LNCAP (cell line): ENCODE data around the gene THOC6.

ENCODE experiments used
- TF ChIP-seq, protein P1 (sequence below): fragments of 450-650 bp; IDR thresholded peaks from 2 replicates; pipeline ENCODE4 v1.5.1; 2017; ENCODE audit warnings: mild to moderate bottlenecking

Gene THOC6

DNA sequence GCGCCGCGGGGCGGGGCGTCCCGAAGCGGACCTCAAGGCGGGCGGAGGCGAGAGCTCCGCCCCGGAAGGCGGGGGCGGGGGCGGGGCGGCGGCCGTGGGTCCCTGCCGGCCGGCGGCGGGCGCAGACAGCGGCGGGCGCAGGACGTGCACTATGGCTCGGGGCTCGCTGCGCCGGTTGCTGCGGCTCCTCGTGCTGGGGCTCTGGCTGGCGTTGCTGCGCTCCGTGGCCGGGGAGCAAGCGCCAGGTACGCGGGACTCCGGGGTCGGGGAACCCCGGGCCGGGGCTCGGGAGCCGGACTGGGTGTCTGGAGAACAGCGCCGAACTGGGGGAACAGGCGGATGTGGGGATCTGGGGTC, 3.6 kb upstream of the THOC6 start, which contains the start of gene TNFRSF12A:
TSS of gene TNFRSF12A (plus strand) at position 122 of the 357 bp plus-strand sequence. CDS start at position 152, 30 bp downstream.
- TF ChIP-seq, protein P1, sequence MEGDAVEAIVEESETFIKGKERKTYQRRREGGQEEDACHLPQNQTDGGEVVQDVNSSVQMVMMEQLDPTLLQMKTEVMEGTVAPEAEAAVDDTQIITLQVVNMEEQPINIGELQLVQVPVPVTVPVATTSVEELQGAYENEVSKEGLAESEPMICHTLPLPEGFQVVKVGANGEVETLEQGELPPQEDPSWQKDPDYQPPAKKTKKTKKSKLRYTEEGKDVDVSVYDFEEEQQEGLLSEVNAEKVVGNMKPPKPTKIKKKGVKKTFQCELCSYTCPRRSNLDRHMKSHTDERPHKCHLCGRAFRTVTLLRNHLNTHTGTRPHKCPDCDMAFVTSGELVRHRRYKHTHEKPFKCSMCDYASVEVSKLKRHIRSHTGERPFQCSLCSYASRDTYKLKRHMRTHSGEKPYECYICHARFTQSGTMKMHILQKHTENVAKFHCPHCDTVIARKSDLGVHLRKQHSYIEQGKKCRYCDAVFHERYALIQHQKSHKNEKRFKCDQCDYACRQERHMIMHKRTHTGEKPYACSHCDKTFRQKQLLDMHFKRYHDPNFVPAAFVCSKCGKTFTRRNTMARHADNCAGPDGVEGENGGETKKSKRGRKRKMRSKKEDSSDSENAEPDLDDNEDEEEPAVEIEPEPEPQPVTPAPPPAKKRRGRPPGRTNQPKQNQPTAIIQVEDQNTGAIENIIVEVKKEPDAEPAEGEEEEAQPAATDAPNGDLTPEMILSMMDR, result no peak

DNA sequence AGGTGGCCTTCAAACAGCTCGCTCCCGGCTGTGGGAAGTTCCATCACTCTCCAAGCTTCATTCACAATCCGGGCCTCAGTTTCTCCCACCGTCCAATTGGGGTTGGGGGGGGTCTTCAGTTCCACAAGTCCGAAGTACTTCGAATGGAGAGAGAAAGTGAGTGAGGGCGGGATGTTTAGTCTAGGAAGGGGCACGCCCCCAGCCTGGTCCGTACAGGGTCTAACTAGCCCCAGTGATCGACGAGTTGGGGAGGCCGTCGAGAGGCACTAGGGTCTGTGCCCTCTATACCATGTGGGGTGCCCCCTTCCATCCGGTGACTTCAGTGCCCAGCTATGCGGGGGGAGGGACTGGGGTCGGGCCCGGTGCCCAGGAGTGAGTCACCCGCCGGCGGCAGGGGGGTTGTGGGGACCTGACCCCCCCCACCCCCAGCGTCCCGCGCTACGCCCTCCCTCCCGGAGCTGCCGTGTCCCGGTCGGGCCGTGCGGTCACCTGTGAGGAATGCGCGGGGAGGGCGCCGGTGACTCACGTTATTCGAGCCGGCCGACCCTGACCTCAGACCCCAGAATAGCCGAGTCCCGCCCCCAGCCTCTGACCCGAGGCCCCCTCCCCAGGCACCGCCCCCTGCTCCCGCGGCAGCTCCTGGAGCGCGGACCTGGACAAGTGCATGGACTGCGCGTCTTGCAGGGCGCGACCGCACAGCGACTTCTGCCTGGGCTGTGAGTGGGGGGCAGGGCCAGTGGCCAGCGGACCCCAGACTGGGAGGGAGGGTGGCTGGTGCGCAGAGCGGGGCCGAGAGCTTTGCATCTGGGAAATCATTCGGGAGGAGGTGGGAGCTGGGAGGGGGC, 3.0 kb upstream of the THOC6 start:
- TF ChIP-seq, protein P1, result no peak

DNA sequence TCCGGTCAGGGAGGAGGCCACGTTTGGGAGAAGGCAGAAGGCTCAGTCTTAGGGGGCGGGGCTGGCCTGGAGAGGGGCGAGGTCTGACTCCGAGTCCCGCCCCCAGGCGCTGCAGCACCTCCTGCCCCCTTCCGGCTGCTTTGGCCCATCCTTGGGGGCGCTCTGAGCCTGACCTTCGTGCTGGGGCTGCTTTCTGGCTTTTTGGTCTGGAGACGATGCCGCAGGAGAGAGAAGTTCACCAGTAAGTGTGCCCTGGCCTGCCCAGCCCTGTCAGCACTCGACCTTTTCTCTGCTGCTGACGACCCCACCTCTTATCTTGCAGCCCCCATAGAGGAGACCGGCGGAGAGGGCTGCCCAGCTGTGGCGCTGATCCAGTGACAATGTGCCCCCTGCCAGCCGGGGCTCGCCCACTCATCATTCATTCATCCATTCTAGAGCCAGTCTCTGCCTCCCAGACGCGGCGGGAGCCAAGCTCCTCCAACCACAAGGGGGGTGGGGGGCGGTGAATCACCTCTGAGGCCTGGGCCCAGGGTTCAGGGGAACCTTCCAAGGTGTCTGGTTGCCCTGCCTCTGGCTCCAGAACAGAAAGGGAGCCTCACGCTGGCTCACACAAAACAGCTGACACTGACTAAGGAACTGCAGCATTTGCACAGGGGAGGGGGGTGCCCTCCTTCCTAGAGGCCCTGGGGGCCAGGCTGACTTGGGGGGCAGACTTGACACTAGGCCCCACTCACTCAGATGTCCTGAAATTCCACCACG, 2.2 kb upstream of the THOC6 start:
- TF ChIP-seq, protein P1, result peak; percentile 49

DNA sequence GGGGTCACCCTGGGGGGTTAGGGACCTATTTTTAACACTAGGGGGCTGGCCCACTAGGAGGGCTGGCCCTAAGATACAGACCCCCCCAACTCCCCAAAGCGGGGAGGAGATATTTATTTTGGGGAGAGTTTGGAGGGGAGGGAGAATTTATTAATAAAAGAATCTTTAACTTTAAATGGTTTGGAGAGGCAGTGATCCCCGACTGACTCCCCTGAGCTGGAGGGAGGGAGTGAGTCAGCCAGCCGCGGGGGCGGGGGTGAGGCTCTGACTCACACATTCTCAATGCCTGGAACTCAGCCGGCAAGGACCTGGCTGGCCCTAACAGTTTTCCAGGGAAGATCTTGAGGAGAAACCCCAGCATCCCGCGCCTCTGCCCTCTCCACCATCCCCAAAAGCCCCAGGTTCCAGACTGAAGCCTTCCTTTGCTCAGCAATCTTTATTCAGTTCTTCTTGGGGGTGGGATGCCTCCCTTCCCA, 1.6 kb upstream of the THOC6 start:
- TF ChIP-seq, protein P1, result no peak

DNA sequence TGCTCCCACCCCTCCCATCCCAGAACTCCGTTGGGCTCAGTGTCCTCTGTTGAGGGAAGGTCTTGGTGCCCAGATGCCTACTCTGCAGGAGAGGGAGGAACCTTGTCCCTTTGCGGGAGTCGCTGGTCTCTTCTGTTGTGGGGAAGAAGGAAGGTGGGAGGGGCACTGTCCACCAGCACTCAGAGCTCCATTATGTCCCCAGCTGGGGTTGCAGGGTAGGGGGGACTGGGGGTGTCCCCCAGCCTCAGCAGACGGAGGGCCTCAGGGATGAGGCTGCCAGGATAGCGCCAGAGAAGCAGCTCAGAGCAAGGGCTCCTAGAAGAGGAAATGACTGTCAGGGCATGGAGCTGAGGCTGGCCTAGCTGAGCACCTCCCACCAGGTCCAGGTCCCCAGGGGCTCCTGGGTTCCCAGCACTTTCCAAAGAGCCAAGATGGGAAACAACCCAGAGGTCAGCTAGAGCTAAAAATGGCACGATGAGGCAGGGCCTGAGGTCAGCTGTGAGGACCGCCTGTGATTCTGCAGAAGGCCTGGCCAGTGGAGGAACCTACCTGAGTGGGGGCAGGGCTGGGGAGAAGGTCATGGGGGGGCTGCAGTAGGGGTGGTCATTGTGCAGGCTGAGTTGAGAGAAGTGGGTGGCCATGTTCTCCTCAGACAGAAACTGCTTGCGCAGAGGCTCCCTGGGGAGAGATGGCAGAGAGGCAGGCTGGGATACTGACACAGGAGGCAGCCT, 986 bp upstream of the THOC6 start:
- TF ChIP-seq, protein P1, result no peak

DNA sequence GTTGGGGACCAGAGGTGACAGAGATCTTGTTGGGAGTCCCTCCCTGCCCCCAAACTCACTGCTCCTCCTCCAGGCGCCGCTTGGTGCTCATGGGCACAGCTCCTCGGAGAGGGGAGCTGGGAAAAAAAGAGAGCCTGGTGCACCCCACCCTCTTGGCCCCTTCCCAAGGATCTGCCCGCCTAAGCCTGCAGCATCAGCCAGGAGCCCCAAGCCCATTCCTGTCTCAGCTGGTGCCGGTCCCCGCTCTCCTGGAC, 493 bp upstream of the THOC6 start:
- TF ChIP-seq, protein P1, result no peak
